ENCODE data around the gene FRMD4A. TPM values are rescaled to one million over a fixed set of nuclear protein-coding genes. Genes with fewer than 3 reads are reported as not detected.

The FRMD4A gene
- total RNA-seq, 2 donors from 2014 or later, result 1.5 to 2.1 TPM

DNA sequence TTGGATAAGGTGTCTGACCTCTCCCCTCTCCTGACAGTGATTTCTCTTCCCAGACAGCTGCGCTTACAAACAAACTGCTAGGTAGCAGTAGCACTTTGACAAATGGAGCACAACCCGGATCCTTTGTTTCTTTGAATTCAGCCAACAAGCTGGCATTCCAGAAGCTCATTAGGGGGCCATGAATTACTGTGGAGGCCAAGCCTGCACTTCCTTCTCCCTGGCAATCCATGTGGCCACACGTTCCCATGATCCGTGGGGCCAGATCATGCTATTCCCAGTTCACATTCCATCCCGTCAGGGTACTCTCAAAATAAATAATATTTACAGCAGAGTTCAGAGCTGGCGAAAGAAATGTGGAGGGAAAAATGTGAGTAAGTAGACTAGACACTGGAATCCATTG, 571.6 kb downstream of the FRMD4A start:
- Mint-ChIP-seq H3K27ac (no peak overlapping the region), H3K4me3 (no peak overlapping the region), H3K27me3 (peaks cover 6 to 25% of the 10 kb centered on the region in 2 donors), H3K4me1 (ENCODE audit: low read depth in 2 of 2) (peaks cover 0 to 4% of the 10 kb centered on the region in 2 donors), H3K36me3 (no peaks in the 10 kb centered on the region), H3K9me3 (no peaks in the 10 kb centered on the region)
- ATAC-seq, result no peak
- DNase-seq (ENCODE audit: low spot score), result no peak

DNA sequence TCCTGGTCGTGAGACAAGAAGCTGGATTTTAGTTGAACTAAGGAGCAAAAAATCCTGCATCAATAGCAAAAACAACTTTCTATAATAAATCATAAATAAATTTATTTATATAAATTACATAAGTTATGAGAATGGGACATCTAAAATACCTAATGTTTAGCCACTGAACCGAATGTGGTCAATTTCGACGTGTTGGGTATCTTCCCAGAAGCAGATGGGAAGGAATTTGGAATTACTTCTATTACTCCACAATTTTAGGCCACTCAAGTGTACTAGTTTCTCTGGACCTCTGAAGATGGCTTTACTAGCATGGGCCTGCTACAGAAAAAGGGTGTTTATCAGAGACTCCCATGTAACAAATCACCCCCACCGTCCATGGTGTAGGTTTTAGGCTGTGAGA, 572.0 kb downstream of the FRMD4A start:
- no peak overlapping the region for H3K27ac Mint-ChIP-seq
- H3K4me3 Mint-ChIP-seq, result no peak overlapping the region
- peaks cover 6 to 27% of the 10 kb centered on the region in 2 donors for H3K27me3 Mint-ChIP-seq
- no peak for ATAC-seq
- H3K4me1 Mint-ChIP-seq (ENCODE audit: low read depth in 2 of 2), result peaks cover 0 to 4% of the 10 kb centered on the region in 2 donors
- H3K9me3 Mint-ChIP-seq, result no peaks in the 10 kb centered on the region
- no peak for DNase-seq (ENCODE audit: low spot score)
- H3K36me3 Mint-ChIP-seq, result no peaks in the 10 kb centered on the region

DNA sequence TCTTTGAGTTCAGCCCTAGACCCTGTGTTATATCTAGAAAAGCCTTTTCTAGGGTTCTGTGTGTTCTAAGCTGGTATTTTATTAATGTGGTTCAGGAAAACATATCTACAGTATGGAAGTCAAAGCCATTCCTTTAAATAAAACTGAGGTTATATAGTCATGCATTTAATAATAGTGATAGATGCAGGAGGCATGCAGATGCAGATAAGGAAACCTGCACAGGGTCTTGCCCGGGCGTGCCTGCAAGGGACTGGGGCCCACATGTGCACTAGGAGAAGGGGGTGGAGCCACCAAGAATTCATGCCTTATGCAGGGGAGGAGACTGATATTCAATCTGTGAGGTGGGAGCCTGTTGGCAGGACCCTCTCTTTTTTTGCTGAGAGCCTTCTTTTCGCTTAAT, 572.4 kb downstream of the FRMD4A start:
- H3K4me1 Mint-ChIP-seq (ENCODE audit: low read depth in 2 of 2), result peaks cover 0 to 4% of the 10 kb centered on the region in 2 donors
- H3K27ac Mint-ChIP-seq, result no peak overlapping the region
- no peak for ATAC-seq
- no peak overlapping the region for H3K4me3 Mint-ChIP-seq
- no peaks in the 10 kb centered on the region for H3K9me3 Mint-ChIP-seq
- no peaks in the 10 kb centered on the region for H3K36me3 Mint-ChIP-seq
- DNase-seq (ENCODE audit: low spot score), result no peak
- H3K27me3 Mint-ChIP-seq, result peaks cover 6 to 27% of the 10 kb centered on the region in 2 donors

DNA sequence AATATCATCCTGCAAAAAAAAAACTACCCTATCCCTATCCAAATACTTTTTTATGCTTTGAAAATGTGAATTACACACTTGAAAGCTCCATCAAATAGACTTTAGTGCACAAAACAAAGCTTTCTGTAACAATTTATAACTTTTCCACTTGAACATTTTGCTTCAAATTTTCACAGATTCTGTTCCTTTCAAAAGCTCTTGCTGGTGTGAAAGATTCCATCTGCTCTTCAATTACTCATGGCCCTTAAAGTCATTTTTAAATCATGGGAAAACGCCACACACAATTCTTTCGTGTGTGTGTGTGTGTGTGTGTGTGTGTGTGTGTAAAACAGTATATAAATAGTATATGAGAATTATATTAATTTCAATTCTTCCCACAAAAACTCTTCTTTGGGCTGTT, 576.4 kb downstream of the FRMD4A start:
- Mint-ChIP-seq H3K36me3 (no peaks in the 10 kb centered on the region), H3K27me3 (peaks cover 6 to 38% of the 10 kb centered on the region in 2 donors)
- ATAC-seq, result no peak

DNA sequence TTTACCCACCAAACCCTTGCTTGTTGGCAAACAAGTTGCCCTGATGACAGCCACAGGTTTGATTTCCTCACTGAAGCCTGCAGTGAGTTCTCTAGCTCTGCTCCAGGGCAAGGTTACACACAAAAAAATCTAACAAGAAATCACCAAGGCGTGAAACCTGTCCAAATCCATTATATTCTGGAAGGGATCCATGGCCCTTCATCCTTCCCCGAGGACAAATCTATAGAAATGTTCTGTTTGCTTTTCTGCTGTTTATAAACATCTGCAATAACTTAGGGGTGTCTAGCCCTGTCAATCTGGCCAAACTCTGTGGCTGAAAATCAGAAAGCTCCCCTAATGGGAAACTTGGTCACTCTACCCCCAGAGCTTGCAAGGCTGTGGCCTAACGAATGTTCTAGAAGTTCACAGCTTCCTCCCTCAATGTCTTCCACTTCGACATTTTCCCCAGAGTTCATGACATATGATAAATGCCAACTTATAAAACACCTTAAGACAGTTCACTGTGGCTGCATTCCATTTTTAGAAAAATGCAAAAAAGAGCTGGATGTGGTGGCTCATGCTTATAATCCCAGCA, 579.4 kb downstream of the FRMD4A start:
- Mint-ChIP-seq H3K4me3 (no peak overlapping the region), H3K27ac (no peak overlapping the region), H3K36me3 (no peaks in the 10 kb centered on the region), H3K9me3 (no peaks in the 10 kb centered on the region), H3K4me1 (ENCODE audit: low read depth in 2 of 2) (no peaks in the 10 kb centered on the region), H3K27me3 (peaks cover 9 to 36% of the 10 kb centered on the region in 2 donors)
- ATAC-seq, result no peak
- DNase-seq (ENCODE audit: low spot score), result no peak

More for the DNA sequence above, 576.4 kb downstream of the FRMD4A start:
- Mint-ChIP-seq H3K27ac (no peak overlapping the region), H3K4me1 (ENCODE audit: low read depth in 2 of 2) (peaks cover 0 to 4% of the 10 kb centered on the region in 2 donors), H3K4me3 (no peak overlapping the region), H3K9me3 (no peaks in the 10 kb centered on the region)
- DNase-seq (ENCODE audit: low spot score), result no peak

DNA sequence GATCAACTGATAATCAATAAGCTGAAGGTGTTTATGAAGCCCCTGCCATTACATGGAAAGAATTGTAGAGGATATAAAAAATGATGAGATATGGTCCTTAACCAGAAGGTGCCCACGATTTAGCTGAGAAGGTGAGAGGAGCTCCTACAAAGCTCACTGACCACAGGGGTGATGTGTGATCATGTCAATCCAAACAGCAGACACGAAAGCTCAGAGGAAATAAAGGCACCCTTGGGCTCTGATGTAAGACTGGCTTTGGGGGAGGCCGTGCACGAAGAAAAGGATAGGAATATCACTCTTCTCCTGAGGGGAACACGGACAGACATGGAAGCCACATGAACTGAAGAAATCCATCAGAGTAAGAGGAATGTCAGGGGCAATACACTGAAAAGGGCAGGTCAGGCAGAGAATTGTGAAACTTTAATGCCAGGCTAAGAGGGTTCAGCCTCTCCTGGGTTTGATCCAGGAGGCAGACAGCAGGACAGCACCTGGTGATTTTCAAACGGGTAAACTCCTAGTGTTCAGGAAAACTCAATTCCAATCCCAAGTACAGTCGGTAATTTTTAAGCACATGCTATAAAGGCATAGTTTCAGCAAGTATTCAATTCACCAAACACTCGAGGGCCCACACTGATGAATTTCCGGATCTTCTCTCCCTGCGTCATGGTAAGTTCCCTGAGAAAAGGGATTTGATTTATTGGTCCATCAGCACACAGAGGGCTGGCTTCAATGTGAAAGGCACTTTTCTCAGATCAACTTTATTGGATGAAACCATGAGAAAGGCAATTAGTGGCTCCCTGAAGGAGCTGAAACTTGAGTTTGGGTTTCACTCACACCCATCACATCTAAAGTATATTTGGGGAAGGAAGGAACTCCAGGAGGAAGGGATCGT, 580.2 kb downstream of the FRMD4A start:
- no peaks in the 10 kb centered on the region for H3K9me3 Mint-ChIP-seq
- ATAC-seq, result no peak
- peaks cover 10 to 39% of the 10 kb centered on the region in 2 donors for H3K27me3 Mint-ChIP-seq
- no peak overlapping the region for H3K27ac Mint-ChIP-seq
- no peak for DNase-seq (ENCODE audit: low spot score)
- H3K4me3 Mint-ChIP-seq, result no peak overlapping the region
- no peaks in the 10 kb centered on the region for H3K4me1 Mint-ChIP-seq (ENCODE audit: low read depth in 2 of 2)
- no peaks in the 10 kb centered on the region for H3K36me3 Mint-ChIP-seq

DNA sequence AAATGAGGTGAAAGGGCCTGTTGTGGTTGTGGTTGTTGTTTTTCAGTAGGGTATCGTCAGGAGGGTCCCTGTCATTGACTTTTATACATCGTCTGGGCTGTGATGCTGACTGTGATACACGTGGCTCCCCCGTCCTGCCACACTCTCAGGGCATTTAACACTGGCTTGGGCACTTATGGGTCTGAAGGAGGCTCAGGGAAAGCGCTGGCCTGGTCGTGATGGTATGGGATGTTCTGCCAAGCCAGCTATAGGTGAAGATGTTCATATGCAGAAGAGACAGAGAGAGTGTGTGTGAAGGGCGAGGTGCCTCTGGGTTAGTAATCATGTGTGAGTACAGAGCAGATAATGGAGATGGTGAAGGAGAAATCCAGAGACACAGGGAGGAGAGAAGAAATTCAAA, 585.5 kb downstream of the FRMD4A start:
- Mint-ChIP-seq H3K4me3 (no peak overlapping the region), H3K36me3 (no peaks in the 10 kb centered on the region), H3K27me3 (peaks cover 18 to 33% of the 10 kb centered on the region in 2 donors), H3K27ac (no peak overlapping the region), H3K9me3 (no peaks in the 10 kb centered on the region), H3K4me1 (ENCODE audit: low read depth in 2 of 2) (peaks cover 0 to 4% of the 10 kb centered on the region in 2 donors)
- ATAC-seq (no peak), DNase-seq (ENCODE audit: low spot score) (no peak)

DNA sequence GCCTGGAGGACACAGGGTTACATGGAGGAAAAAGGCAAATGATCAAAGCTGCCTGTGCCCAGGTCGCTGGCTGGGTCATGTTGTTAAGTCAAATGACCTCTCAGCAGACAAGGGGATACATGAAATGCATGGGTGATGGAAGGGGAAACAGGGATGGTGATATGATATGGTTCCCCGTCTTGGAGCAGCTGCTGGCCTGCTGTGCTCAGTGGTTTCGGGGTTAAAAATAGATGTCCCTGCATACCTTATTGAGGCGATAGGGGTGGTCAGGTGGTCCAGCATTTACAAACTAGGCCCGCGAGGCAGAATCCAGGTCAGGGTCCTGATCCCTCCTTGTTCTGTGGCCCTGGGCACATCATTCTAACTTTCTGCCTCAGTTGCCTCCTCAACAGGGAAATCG, 586.8 kb downstream of the FRMD4A start:
- Mint-ChIP-seq H3K9me3 (no peaks in the 10 kb centered on the region), H3K27ac (no peak overlapping the region), H3K36me3 (no peaks in the 10 kb centered on the region), H3K4me1 (ENCODE audit: low read depth in 2 of 2) (peaks cover 0 to 4% of the 10 kb centered on the region in 2 donors), H3K4me3 (no peak overlapping the region), H3K27me3 (peaks cover 17 to 25% of the 10 kb centered on the region in 2 donors)
- no peak for ATAC-seq
- DNase-seq (ENCODE audit: low spot score), result no peak

DNA sequence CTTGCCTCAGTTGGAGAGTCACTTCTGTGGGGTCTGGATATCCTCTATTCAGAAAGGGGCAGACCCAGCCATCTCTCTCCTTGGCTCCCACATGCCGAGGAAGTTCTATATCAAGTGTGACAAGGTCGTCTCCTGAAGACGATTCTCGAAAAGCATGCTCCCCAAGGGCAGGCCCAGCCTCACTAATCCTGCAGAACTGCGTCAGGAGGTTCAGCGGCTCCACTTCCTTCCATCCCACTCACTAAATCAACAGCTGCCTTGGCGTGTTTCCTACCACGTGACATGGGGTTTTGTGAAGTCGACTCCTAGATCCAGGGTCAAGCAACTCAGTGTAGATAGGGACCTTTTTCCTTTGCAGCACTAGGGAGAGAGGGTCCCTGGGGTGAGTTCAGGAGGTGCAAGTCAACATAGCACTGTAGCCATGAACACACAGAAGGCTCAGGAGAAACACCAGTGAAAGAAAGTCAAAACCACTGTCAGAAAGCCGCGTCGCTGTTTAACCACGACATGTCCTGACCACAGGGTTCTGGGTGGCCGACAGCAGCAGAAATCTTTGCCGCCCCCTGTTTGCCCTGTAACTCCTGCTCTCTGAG, 587.5 kb downstream of the FRMD4A start:
- peak; percentile 36 to 48 for ATAC-seq
- Mint-ChIP-seq H3K27ac (peak overlapping the region in 1 of 2 donors; percentile 16), H3K4me1 (ENCODE audit: low read depth in 2 of 2) (peaks cover 0 to 4% of the 10 kb centered on the region in 2 donors), H3K4me3 (no peak overlapping the region), H3K27me3 (peaks cover 17 to 25% of the 10 kb centered on the region in 2 donors), H3K36me3 (no peaks in the 10 kb centered on the region), H3K9me3 (no peaks in the 10 kb centered on the region)
- no peak for DNase-seq (ENCODE audit: low spot score)

DNA sequence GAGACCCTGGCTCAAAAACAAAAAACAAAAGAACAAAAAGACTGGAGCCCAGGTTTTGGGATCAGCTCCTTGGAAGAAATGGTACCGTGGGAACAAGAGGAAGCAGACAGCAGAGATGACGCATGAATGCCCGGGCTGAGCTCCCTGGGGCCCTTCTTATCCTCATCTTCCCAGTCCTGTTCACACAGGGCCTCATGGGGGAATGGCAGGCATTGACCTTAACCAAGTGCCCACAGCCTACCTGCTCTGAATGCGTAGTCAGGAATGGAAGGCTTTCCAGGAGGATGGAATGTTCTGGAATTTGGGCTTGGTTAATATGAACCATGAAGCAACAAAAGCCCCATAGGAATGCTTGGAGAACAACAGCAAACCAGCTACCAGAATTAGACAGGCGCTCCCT, 589.3 kb downstream of the FRMD4A start:
- H3K36me3 Mint-ChIP-seq, result no peaks in the 10 kb centered on the region
- ATAC-seq (no peak), DNase-seq (ENCODE audit: low spot score) (no peak)
- no peak overlapping the region for H3K27ac Mint-ChIP-seq
- peaks cover 18 to 22% of the 10 kb centered on the region in 2 donors for H3K27me3 Mint-ChIP-seq
- H3K9me3 Mint-ChIP-seq, result no peaks in the 10 kb centered on the region
- H3K4me3 Mint-ChIP-seq, result no peak overlapping the region
- H3K4me1 Mint-ChIP-seq (ENCODE audit: low read depth in 2 of 2), result peaks cover 0 to 4% of the 10 kb centered on the region in 2 donors

DNA sequence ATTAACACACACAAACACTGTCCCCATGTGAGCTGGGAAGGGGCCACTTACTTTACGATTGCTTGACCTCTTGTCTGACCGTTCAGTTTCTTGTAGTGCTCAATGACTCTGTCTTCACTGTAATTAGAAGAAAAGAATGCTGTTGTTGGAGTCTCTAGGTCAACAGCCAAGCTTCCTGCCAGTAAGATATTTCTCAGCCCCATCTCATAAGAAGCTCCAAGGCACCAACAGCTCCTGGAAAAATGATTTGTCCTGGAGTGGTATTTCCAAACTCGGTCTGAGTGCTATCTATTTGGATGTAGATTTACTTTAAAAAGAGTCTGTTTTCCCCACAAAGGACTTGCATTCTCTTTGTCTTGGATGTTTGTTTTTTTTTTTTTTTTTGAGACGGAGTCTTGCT, 590.3 kb downstream of the FRMD4A start:
- no peaks in the 10 kb centered on the region for H3K36me3 Mint-ChIP-seq
- H3K4me3 Mint-ChIP-seq, result no peak overlapping the region
- peaks cover 0 to 4% of the 10 kb centered on the region in 2 donors for H3K4me1 Mint-ChIP-seq (ENCODE audit: low read depth in 2 of 2)
- H3K27me3 Mint-ChIP-seq, result peaks cover 15 to 16% of the 10 kb centered on the region in 2 donors
- ATAC-seq (no peak), DNase-seq (ENCODE audit: low spot score) (no peak)
- H3K9me3 Mint-ChIP-seq, result no peaks in the 10 kb centered on the region
- H3K27ac Mint-ChIP-seq, result no peak overlapping the region

DNA sequence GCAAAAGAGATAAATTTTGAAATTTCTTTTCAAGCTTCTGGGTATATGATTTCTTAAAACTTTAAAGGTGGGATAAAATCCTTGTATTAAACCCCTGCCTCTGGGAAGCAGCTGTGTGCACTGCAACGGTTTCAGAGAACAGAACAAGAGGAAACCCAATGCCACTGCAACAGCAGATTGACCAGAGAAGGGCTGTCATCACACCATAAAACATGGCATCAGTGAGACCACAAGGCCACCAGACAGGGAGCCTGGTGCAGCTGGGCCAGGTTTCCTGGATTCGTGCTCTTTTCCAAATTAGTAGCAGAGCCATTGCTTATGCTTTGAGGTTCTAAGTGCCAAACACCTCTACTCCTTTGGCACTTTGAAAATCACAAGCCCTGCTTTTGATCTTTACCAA, 591.5 kb downstream of the FRMD4A start:
- DNase-seq (ENCODE audit: low spot score), result no peak
- peaks cover 10 to 11% of the 10 kb centered on the region in 2 donors for H3K27me3 Mint-ChIP-seq

DNA sequence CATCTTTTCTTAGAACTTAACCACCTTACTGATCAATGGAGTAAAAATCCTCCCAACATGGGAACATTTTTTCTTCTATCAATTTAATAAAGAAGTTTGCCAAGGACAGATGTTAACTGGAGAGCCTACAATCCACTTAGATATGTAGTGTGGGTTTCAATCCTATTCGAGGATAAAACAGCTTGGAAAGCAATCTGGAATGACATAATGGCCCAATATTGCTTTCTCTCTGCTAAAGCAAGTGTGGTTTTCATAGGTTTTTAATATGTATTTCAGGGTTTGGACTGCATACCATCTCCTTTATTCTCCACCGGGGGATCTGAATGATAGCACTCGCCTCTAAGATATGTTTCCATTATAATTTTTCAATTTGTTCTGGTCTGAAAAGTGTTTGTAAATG, 594.2 kb downstream of the FRMD4A start:
- Mint-ChIP-seq H3K4me1 (ENCODE audit: low read depth in 2 of 2) (no peaks in the 10 kb centered on the region), H3K27me3 (peaks cover 0 to 6% of the 10 kb centered on the region in 2 donors), H3K36me3 (no peaks in the 10 kb centered on the region), H3K27ac (no peak overlapping the region), H3K9me3 (no peaks in the 10 kb centered on the region), H3K4me3 (no peak overlapping the region)
- DNase-seq (ENCODE audit: low spot score), result no peak
- no peak for ATAC-seq

More for the DNA sequence above, 591.5 kb downstream of the FRMD4A start:
- no peak overlapping the region for H3K4me3 Mint-ChIP-seq
- peaks cover 0 to 4% of the 10 kb centered on the region in 2 donors for H3K4me1 Mint-ChIP-seq (ENCODE audit: low read depth in 2 of 2)
- H3K27ac Mint-ChIP-seq, result no peak overlapping the region
- ATAC-seq, result no peak
- no peaks in the 10 kb centered on the region for H3K36me3 Mint-ChIP-seq
- no peaks in the 10 kb centered on the region for H3K9me3 Mint-ChIP-seq

DNA sequence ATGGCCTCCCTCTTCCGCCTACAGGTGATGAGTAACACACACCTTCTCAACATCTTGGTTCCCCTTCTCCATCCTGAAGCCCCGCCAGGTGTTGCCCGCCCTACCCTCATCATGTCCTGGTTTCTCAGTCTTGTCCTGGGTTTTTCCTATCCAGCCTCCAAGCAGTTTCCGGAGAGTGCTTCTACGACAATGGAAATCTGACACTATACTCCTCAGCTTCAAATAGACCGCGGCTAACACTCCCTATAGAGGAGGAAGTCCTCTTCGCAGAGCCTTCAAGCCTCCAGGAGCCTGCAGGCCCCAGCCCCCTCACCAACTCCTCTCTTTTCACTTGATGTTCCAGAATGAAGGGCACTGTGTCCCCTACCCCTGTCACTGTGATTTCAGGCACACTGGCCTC, 596.6 kb downstream of the FRMD4A start:
- Mint-ChIP-seq H3K27me3 (peaks cover 7 to 8% of the 10 kb centered on the region in 2 donors), H3K4me1 (ENCODE audit: low read depth in 2 of 2) (no peaks in the 10 kb centered on the region), H3K36me3 (no peaks in the 10 kb centered on the region), H3K27ac (no peak overlapping the region), H3K4me3 (no peak overlapping the region), H3K9me3 (no peaks in the 10 kb centered on the region)
- DNase-seq (ENCODE audit: low spot score) (no peak), ATAC-seq (no peak)
